HCT116 (cell line): ENCODE measurements around the gene SMYD3. TPM values are rescaled to one million over a fixed set of nuclear protein-coding genes. Genes with fewer than 3 reads are reported as not detected.

ENCODE experiments used
- ATAC-seq: fragments of 200-7000 bp; cut with Tn5 transposase; 2 replicates; pipeline ENCODE4 v1.9.1; 2020; ENCODE audit warnings: mild to moderate bottlenecking, moderate library complexity
- BruUV-seq: library from RNA; stranded (reverse); fragments of 400-500 nt; replicated peaks from 2 replicates; lab custom pipeline; 2021; lab: Mats Ljungman, UMichigan
- CTCF ChIA-PET: fragments of 300-600 bp; sonication (Branson Sonifier 250); formaldehyde crosslinking; loops from one replicate; lab custom pipeline; 2021; ENCODE audit warnings: antibody characterized with exemption; lab: Charles Lee
- POLR2A ChIA-PET: fragments of 300-600, 350-600 bp; sonication (Branson Sonifier 250); formaldehyde crosslinking; loops from one replicate; lab custom pipeline; 2021; ENCODE audit warnings: antibody characterized with exemption; lab: Charles Lee
- RAD21 ChIA-PET, 2 experiments: fragments of 300-600 bp; sonication (Branson Sonifier 250); formaldehyde crosslinking; loops; one replicate each; lab custom pipeline; 2023; ENCODE audit warnings: low total read pairs in 2 of 2; ENCODE audit not compliant: uncharacterized antibody in 2 of 2, unreplicated experiment in 2 of 2, low non-redundant PET in 1 of 2; lab: Charles Lee
- DNase-seq: peaks from one replicate; pipeline ENCODE4 v3.0.0-alpha.2; 2010; ENCODE audit warnings: low read depth, low spot score
- H2AFZ ChIP-seq: fragments of 200-600 bp; shearing (Covaris generic), sonication (generic); 2 replicates; pipeline ENCODE4 v1.6.1; 2017; ENCODE audit warnings: low read depth, mixed run types, mixed read lengths, antibody characterized with exemption, low read length; ENCODE audit not compliant: poor library complexity, severe bottlenecking
- H3K27ac ChIP-seq: 2 replicates; pipeline ENCODE4 v1.5.1; 2012; ENCODE audit warnings: low read depth, low read length
- H3K27me3 ChIP-seq: fragments of 200-600 bp; sonication (generic); 2 replicates; pipeline ENCODE4 v1.6.1; 2016; ENCODE audit warnings: mixed run types, low read length, mixed read lengths; ENCODE audit not compliant: insufficient read depth
- H3K36me3 ChIP-seq, 2 experiments: fragments of 200-500 bp in 1 of 2; fragments of 200-600 bp in 1 of 2; sonication (Bioruptor generic) in 1 of 2; sonication (generic) in 1 of 2; 2 replicates each; pipeline versions ENCODE4 v1.5.1 to v1.6.1; 2014 to 2016; ENCODE audit warnings: low read length in 2 of 2, inconsistent platforms in 1 of 2, mixed read lengths in 1 of 2, mixed run types in 1 of 2; ENCODE audit not compliant: insufficient read depth in 2 of 2, control insufficient read depth in 1 of 2
- H3K4me1 ChIP-seq, 2 experiments: fragments of 200-600 bp in 1 of 2; sonication (generic) in 1 of 2; 2 replicates each; pipeline versions ENCODE4 v1.5.1 to v1.6.1; 2012 to 2017; ENCODE audit warnings: low read length in 2 of 2, inconsistent platforms in 1 of 2, mild to moderate bottlenecking in 1 of 2, mixed read lengths in 1 of 2, mixed run types in 1 of 2, moderate library complexity in 1 of 2; ENCODE audit not compliant: insufficient read depth in 2 of 2, control insufficient read depth in 1 of 2
- H3K4me2 ChIP-seq: fragments of 200-600 bp; sonication (generic); 2 replicates; pipeline ENCODE4 v1.6.1; 2017; ENCODE audit warnings: mixed run types, low read length, mixed read lengths
- H3K4me3 ChIP-seq, 2 experiments: fragments of 200-600 bp in 1 of 2; sonication (generic) in 1 of 2; replicated peaks in 1 of 2; 2 replicates each; pipeline ENCODE4 v1.5.1; 2011 to 2016; ENCODE audit warnings: low read length in 2 of 2, control low read depth in 1 of 2, low read depth in 1 of 2, mild to moderate bottlenecking in 1 of 2, mixed read lengths in 1 of 2, mixed run types in 1 of 2
- H3K79me2 ChIP-seq: fragments of 200-600 bp; sonication (generic); 2 replicates; pipeline ENCODE4 v1.6.1; 2017; ENCODE audit warnings: mild to moderate bottlenecking, mixed run types, low read length, moderate library complexity, mixed read lengths; ENCODE audit not compliant: insufficient read depth
- H3K9ac ChIP-seq: fragments of 200-600 bp; sonication (generic); 2 replicates; pipeline ENCODE4 v1.6.1; 2016; ENCODE audit warnings: low read length, mixed read lengths
- H3K9me2 ChIP-seq: fragments of 200-600 bp; sonication (generic), shearing (Covaris generic); 2 replicates; pipeline ENCODE4 v1.6.1; 2017; ENCODE audit warnings: mixed run types, mild to moderate bottlenecking, moderate library complexity; ENCODE audit not compliant: insufficient read depth
- H3K9me3 ChIP-seq, 2 experiments: fragments of 200-500 bp in 1 of 2; fragments of 200-600 bp in 1 of 2; sonication (Bioruptor generic) in 1 of 2; sonication (generic) in 1 of 2; 2 replicates each; pipeline ENCODE4 v1.6.1; 2014 to 2017; ENCODE audit warnings: low read length in 2 of 2, mixed read lengths in 2 of 2, inconsistent platforms in 1 of 2, low read depth in 1 of 2, mild to moderate bottlenecking in 1 of 2, mixed run types in 1 of 2, moderate library complexity in 1 of 2; ENCODE audit not compliant: control insufficient read depth in 1 of 2, insufficient read depth in 1 of 2
- H4K20me1 ChIP-seq: fragments of 200-600 bp; sonication (generic), shearing (Covaris generic); 2 replicates; pipeline ENCODE4 v1.6.1; 2017; ENCODE audit warnings: mixed run types, mild to moderate bottlenecking, moderate library complexity; ENCODE audit not compliant: insufficient read depth
- ATF3 ChIP-seq: IDR thresholded peaks from 2 replicates; pipeline ENCODE4 v1.6.1; 2012
- CBX3 ChIP-seq: IDR thresholded peaks from 2 replicates; pipeline ENCODE4 v1.6.1; 2012; ENCODE audit warnings: low read depth
- CEBPB ChIP-seq: IDR thresholded peaks from 2 replicates; pipeline ENCODE4 v1.6.1; 2012; ENCODE audit warnings: low read depth
- EGR1 ChIP-seq: IDR thresholded peaks from 2 replicates; pipeline ENCODE4 v1.6.1; 2012; ENCODE audit warnings: low read depth
- EZH2 ChIP-seq: fragments of 200-600 bp; sonication (generic); IDR thresholded peaks from 2 replicates; pipeline ENCODE4 v1.6.1; 2017; ENCODE audit warnings: antibody characterized with exemption, mixed run types
- EZH2phosphoT487 ChIP-seq: fragments of 200-600 bp; IDR thresholded peaks from 2 replicates; pipeline ENCODE4 v1.6.1; 2018; ENCODE audit warnings: antibody characterized with exemption, borderline replicate concordance
- JUND ChIP-seq: IDR thresholded peaks from 2 replicates; pipeline ENCODE4 v1.6.1; 2012
- POLR2A ChIP-seq: IDR thresholded peaks from 2 replicates; pipeline ENCODE4 v1.7.0; 2011; ENCODE audit warnings: borderline replicate concordance; ENCODE audit not compliant: insufficient read depth, insufficient read length; ENCODE audit errors: extremely low read depth
- POLR2AphosphoS5 ChIP-seq: IDR thresholded peaks from 2 replicates; pipeline ENCODE4 v1.6.1; 2011; ENCODE audit warnings: mild to moderate bottlenecking, low read depth, low read length, moderate library complexity
- RAD21 ChIP-seq: IDR thresholded peaks from 2 replicates; pipeline ENCODE4 v1.6.1; 2012; ENCODE audit warnings: low read depth, mild to moderate bottlenecking
- SIN3A ChIP-seq: IDR thresholded peaks from 2 replicates; pipeline ENCODE4 v1.6.1; 2012; ENCODE audit warnings: low read depth
- SP1 ChIP-seq: IDR thresholded peaks from 2 replicates; pipeline ENCODE4 v1.6.1; 2012; ENCODE audit warnings: low read depth
- SRF ChIP-seq: IDR thresholded peaks from 2 replicates; pipeline ENCODE4 v1.6.1; 2012; ENCODE audit warnings: low read depth
- YY1 ChIP-seq: IDR thresholded peaks from 2 replicates; pipeline ENCODE4 v1.6.1; 2011; ENCODE audit warnings: low read length, low read depth, moderate library complexity, mild to moderate bottlenecking; ENCODE audit not compliant: insufficient replicate concordance; ENCODE audit errors: extremely low read depth
- ZBTB33 ChIP-seq: IDR thresholded peaks from 2 replicates; pipeline ENCODE4 v1.6.1; 2011; ENCODE audit warnings: mild to moderate bottlenecking, low read length, moderate library complexity; ENCODE audit not compliant: insufficient replicate concordance; ENCODE audit errors: extremely low read depth
- ZFX ChIP-seq: fragments of 450-650 bp; IDR thresholded peaks from 2 replicates; pipeline ENCODE4 v1.6.1; 2017
- ZNF274 ChIP-seq: fragments of 200-500 bp; sonication (Bioruptor generic); IDR thresholded peaks from 2 replicates; pipeline ENCODE4 v1.6.1; 2014; ENCODE audit warnings: mild to moderate bottlenecking, low read depth, low read length, inconsistent platforms
- intact Hi-C: fragments of 100-400 bp; cut with micrococcal nuclease; formaldehyde crosslinking; loops from 2 replicates; pipeline ENCODE4 v1.10.0; 2022
- total RNA-seq: library from RNA; stranded (reverse); gene quantifications from one replicate; pipeline ENCODE4 v1.2.1, GENCODE V29; 2021; ENCODE audit not compliant: unreplicated experiment
- TF ChIP-seq, protein P1 (sequence below): IDR thresholded peaks from 2 replicates; pipeline ENCODE4 v1.6.1; 2012; ENCODE audit warnings: low read depth

The SMYD3 gene
- total RNA-seq, 1 experiment from 2014 or later: 33.6 TPM

GRCh38 chr1:245898581-245898980 lies 608.5 kb downstream of the SMYD3 start:
- Histone ChIP-seq H3K79me2 (no peaks in the 10 kb centered on the region), H3K4me3 (no peak overlapping the region)
- BruUV-seq: no TSS peak

More at GRCh38 chr1:245898581-245898980, 608.5 kb downstream of the SMYD3 start:
- Histone ChIP-seq H2AFZ (no peak overlapping the region), H3K4me2 (no peak overlapping the region), H3K9ac (no peak overlapping the region), H3K9me2 (no peaks in the 10 kb centered on the region), H4K20me1 (no peaks in the 10 kb centered on the region), H3K9me3 (no peaks in the 10 kb centered on the region), H3K27me3 (no peaks in the 10 kb centered on the region), H3K36me3 (no peaks in the 10 kb centered on the region), H3K27ac (no peak overlapping the region), H3K4me1 (no peaks in the 10 kb centered on the region)
- ChIA-PET POLR2A (no interaction called here), CTCF (interaction anchor here (1.3 kb wide), 1 partner anchor 10 kb away, joined by 4 read pairs; no protein-coding TSS in a partner anchor), RAD21 (no interaction called here)
- ATAC-seq (no peak), DNase-seq (no peak)
- TF ChIP-seq CEBPB: no peak
- TF ChIP-seq, protein P1, sequence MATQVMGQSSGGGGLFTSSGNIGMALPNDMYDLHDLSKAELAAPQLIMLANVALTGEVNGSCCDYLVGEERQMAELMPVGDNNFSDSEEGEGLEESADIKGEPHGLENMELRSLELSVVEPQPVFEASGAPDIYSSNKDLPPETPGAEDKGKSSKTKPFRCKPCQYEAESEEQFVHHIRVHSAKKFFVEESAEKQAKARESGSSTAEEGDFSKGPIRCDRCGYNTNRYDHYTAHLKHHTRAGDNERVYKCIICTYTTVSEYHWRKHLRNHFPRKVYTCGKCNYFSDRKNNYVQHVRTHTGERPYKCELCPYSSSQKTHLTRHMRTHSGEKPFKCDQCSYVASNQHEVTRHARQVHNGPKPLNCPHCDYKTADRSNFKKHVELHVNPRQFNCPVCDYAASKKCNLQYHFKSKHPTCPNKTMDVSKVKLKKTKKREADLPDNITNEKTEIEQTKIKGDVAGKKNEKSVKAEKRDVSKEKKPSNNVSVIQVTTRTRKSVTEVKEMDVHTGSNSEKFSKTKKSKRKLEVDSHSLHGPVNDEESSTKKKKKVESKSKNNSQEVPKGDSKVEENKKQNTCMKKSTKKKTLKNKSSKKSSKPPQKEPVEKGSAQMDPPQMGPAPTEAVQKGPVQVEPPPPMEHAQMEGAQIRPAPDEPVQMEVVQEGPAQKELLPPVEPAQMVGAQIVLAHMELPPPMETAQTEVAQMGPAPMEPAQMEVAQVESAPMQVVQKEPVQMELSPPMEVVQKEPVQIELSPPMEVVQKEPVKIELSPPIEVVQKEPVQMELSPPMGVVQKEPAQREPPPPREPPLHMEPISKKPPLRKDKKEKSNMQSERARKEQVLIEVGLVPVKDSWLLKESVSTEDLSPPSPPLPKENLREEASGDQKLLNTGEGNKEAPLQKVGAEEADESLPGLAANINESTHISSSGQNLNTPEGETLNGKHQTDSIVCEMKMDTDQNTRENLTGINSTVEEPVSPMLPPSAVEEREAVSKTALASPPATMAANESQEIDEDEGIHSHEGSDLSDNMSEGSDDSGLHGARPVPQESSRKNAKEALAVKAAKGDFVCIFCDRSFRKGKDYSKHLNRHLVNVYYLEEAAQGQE: no peak
- TF ChIP-seq ATF3: no peak
- no peak for TF ChIP-seq CBX3
- no peak for TF ChIP-seq EGR1
- no peak for TF ChIP-seq SIN3A
- TF ChIP-seq SP1: no peak
- no peak for TF ChIP-seq SRF
- TF ChIP-seq ZNF274: no peak
- no peak for TF ChIP-seq YY1
- no peak for TF ChIP-seq ZBTB33
- TF ChIP-seq EZH2phosphoT487: no peak
- TF ChIP-seq EZH2: no peak
- no peak for TF ChIP-seq ZFX
- TF ChIP-seq JUND: no peak
- no peak for TF ChIP-seq POLR2A
- TF ChIP-seq RAD21: no peak
- TF ChIP-seq POLR2AphosphoS5: no peak
- intact Hi-C loops: no loop called here
